ENCODE measurements around the gene LRMDA.

The LRMDA gene

DNA sequence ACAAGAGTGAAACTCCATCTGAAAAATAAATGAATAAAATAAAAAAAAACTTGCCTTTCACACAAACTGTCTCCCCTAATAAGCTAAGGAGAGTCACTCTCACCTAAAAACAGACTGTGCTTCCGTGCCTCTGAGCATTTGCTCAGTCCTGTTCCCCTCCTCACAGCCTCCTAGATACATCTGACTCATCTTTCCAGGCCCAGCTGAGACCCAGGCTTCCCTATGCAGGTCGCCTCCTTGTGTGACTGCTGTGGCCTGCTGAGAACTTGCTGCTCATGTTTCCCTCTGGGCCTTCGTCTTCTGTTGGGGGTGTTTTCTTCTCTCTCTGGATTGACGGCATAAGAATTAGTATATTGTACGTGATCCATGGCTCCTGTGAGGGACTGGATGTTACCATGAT lies 777.7 kb downstream of the LRMDA start:
- no peak for DNase-seq (ENCODE audit: low spot score)

DNA sequence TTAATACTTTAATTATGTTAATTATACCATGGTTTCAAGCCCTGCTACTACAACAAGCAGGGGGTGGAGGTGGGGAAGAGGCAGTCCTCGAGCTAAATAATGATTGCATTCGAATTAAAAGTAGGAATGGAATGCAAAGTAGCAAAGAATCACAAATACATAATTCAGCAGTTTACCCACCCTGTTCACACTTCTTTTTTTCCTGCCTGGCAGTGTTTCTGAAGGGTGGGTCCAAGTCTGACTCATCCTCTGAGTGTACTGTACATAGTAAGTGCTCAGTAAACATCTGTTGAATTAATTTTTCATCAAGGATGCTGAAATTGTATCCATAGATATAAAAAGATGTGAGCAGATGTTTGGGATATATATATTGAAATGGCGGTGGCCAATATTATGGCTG lies 778.8 kb downstream of the LRMDA start:
- no peak for DNase-seq (ENCODE audit: low spot score)

GRCh38 chr10:76211691-76212090 lies 780.3 kb downstream of the LRMDA start:
- no peak for DNase-seq (ENCODE audit: low spot score)

DNA sequence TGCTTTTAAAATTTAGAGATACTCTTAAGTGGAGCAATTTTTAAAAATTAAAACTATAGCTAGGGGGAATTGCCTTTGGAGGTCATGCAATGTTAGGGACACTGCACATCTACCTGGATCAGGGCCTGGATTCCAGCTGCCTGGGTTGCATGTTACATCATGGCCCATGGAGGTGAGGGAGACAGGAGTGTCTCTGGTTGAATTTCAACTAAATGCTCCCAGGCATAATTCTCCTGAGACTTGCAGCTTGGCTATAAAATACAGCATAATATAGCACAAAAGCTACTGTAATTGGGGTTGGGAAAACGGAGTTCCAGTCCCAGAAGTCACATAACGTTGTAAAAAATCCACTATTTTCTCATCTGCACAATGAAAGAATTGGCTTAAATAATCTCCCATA lies 782.5 kb downstream of the LRMDA start:
- no peak for DNase-seq (ENCODE audit: low spot score)

DNA sequence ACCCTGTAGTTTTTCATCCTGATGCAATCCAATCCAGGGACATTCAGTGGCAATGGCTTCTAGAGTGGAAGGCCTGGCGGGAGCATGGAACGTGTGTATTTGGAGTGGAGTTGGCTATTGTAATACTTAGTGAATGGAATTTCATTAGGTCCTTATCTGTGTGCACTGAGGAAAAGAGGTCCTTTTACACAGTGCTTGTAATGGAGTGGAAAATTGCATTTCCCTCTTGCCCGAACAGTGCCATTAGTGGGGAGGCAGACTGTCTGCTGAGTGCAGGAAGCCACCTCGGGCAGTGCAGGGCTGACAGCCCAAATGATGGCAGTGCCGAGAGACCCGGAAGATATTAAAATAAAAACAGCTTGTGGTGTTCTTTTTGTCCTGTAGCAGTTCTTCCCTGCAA lies 786.6 kb downstream of the LRMDA start:
- DNase-seq (ENCODE audit: low spot score): no peak

- DNase-seq (ENCODE audit: low spot score): no peak
Measured at GRCh38 chr10:76229341-76229740, 797.9 kb downstream of the LRMDA start.

DNA sequence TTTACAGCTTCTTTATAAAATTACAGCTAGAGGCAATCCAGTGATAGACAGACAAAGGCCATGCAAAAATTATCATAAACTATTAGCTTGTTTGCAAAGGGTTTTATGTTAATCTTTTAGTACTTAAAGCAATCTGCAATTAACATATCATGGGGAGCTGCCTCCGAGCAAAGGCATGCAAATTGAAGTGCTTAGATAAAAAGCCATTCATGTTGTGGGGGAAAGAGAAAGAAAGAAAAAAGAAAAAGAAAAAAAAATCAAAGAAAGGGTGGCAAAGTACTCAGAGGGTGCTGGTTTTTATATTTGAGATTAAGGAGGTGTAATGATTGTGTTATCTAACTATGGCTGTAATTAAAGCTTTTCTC lies 799.5 kb downstream of the LRMDA start:
- DNase-seq (ENCODE audit: low spot score): no peak

DNA sequence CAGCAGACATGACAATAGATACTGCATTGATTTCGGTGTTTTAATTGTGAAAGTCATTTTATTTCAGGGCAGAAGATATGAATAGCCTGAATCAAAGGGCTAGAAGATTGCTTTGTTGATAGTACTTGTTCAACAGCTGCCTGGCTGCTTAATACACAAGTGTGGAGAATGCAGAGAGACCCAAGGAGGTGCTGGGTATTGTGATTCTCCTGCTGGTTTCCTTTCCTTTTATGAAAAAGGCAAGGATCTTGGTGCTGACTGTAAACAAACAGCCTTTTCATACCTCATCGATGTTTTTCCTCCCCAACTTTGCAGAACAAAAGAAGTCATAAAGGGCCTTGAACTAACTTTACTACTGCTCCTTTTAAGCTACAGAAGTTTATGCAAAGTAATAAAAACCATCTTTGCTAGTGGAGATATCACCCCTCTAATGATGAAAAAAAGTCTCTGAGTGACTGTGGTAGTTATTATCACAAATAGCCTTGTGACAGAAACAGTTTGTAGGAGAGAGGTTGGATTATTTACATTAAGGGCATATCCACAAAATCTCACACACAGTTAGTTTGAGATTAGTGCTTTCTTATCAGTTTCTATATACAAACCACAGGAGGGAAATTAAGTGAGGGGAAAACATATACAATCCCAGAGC lies 800.0 kb downstream of the LRMDA start:
- DNase-seq (ENCODE audit: low spot score): no peak

- no peak for DNase-seq (ENCODE audit: low spot score)
Measured at GRCh38 chr10:76234499-76235226, 803.2 kb downstream of the LRMDA start.

GRCh38 chr10:76236356-76236755 lies 804.9 kb downstream of the LRMDA start:
- DNase-seq (ENCODE audit: low spot score): no peak

- no peak for DNase-seq (ENCODE audit: low spot score)
Measured at GRCh38 chr10:76242956-76243355, 811.5 kb downstream of the LRMDA start.

DNA sequence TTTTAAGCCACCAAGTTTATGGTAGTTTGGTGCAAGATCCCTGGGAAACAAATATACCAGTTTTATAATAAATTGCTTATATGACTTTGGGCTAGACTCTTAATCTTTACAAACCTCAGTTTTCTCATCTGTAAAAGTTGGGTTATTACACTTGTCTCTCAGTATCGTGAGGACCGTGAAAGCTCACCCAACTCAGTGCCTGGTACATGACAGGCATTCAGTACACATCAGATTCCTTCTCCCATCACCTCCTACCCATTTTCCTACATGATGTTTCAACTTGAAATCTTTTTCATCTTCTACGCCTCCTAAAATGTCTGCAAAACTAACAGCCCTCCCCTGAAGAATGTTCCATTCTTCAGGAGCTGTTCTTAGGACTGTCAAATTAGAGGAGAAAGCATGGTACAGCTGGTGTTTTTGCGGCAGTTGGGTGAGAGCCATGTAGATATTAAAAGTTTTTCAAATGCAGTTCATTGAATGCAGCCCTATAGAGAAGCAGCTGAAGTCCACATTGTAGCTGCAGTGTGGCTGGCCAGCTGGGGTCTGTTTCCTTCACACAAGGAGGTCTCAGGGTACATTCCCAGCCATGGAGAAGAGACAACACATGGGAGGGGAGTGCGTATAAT lies 812.8 kb downstream of the LRMDA start:
- no peak for DNase-seq (ENCODE audit: low spot score)

DNA sequence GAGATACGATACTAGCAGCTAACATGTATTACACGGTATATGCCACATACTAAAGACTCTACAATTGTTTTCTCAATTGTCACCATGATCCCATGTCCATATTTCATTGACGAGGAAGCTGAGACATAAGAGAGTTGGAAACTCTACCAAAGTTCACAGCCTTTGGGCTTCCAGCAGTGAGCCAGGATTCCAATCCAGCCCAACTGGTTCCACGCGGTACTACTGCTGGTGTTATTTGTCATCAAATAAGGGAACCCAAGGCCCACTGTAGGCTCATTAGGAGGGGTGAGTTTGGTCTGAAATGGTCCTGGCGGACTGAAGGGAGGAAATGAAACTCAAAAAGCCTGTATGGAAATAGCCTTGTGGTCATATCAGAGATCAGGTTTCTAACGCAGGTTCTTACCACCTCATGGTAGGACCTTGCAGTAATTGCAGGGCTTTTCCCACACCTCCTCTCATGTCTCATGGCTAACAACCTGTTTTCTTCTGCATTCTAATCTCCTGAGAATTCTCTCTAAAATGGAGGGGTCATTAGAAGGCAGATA lies 814.6 kb downstream of the LRMDA start:
- DNase-seq (ENCODE audit: low spot score): no peak

DNA sequence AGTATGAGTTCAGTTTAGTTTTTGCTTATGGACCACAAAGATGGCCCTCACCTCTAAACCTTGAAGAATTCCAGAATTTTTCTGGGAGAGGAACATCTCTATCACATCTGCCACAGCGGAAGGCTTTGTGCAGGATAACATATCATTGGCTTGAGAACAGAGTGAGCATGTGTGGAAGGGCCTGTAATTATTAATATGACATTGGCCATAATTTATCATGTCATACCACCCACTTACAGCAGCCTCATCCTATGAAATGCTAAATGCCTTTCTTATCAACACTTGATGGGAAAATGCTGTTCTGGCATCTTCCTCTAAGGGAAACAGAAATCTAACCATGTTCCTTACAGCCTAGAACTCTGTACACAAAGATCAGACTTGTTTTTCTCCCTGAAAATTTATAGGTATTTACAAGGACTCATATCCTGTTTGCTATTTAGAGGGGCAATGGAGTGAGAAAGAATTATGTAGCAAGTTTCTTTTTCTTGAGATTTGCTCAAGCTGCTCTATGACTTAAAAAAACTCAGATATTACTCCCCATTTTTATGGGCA lies 817.3 kb downstream of the LRMDA start:
- no peak for DNase-seq (ENCODE audit: low spot score)

- DNase-seq (ENCODE audit: low spot score): no peak
Measured at GRCh38 chr10:76251841-76252671, 820.6 kb downstream of the LRMDA start.

GRCh38 chr10:76252733-76253132 lies 821.3 kb downstream of the LRMDA start:
- no peak for DNase-seq (ENCODE audit: low spot score)

- no peak for DNase-seq (ENCODE audit: low spot score)
Measured at GRCh38 chr10:76255241-76255640, 823.8 kb downstream of the LRMDA start.

- DNase-seq (ENCODE audit: low spot score): no peak
Measured at GRCh38 chr10:76257816-76258215, 826.4 kb downstream of the LRMDA start.

DNA sequence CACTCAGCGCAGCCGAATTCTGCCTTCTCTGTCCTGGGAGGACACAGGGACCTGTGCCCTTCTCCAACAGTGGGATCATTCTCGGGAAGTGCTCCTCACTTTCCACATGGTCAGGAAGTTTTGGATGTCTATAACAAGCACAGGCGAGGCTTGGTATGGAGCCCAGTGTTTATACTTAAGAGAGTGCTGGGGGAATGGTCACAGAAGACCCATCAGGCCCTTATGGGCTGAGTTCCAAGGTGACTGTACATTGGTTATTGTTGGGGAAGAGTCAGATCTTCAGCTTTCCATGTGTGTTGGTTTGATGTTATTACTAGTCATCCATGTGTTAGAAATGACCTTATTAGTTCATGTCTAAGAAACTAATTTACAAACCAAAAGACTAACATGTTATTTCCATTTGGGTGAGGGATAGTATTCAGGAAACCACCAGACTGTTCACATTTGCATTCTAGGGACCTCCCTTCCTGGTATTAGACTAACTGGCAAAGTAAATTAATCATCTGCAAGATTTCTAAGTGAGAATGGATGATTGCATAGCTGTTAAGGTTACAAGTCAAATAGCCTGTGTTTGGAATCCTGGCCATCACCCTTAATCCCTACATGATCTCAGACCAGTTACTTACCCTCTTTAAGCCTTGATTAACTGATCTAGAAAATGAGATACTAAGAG lies 834.2 kb downstream of the LRMDA start:
- no peak for DNase-seq (ENCODE audit: low spot score)

DNA sequence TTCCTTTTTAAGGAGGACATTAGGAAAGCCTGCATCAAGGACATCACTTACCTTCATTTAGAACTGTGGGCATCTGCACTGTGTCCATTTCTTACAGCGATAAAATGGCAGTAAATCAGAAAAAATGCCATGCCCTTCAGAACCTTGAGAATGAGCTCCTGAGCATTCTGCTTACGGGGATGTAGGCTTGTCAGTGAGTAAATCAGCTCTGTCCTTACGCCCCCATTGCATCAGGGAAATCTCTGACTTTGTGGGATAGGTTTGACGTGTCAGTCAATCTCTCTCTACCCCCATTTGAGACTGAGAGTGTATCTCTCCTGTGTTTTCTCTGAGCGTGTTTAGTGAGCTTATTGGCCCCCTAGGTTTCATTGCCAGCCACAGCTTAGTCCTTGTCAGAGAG lies 837.1 kb downstream of the LRMDA start:
- no peak for DNase-seq (ENCODE audit: low spot score)

DNA sequence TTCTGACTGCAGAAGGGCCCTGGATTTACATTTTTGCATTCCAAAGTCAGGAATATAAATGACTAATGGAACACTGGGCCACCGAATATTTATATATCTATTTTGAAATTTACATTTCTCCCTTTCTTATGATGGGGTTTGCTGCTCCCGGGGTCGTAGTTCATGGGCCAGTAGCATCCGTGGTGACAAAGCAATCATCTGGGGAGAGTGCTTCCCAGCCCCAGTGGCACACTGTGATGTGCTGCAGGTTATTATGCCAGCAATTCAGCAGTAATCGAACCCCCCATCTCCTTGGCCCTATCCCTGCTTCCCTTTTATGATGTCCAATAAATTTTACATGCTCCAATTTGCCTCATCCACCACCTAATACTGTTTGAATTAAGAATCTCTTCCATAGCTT lies 837.5 kb downstream of the LRMDA start:
- DNase-seq (ENCODE audit: low spot score): no peak

DNA sequence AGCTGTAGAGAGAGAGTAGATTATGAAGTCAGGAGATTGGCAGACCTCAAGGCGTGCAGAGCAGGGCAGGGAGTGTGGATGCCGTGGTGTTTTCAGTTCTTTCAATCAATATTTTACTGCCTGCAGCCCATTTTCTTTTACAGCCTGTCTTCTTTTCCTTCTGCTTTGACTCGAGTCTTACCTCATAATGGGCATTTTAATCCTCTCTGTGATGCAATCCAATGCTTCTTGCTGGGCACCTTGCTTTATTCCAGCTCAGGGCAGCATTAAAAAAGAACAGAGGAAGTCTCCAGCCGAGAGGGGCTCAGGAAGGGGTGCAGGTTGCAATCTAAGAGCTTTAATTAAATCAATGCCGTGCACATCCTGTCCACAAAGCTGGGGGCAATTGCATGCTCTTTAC lies 839.0 kb downstream of the LRMDA start:
- no peak for DNase-seq (ENCODE audit: low spot score)

Measured in CD4-positive, alpha-beta T cell treated with Interleukin-2 at 100 ng/mL for 4 hours (primary cell).